ENCODE measurements around the gene LRIG1. TPM values are rescaled to one million over a fixed set of nuclear protein-coding genes. Genes with fewer than 3 reads are reported as not detected.

Gene LRIG1
- total RNA-seq, 4 donors from 2014 or later = 95.3 to 136 (median 131) TPM

- Histone ChIP-seq H3K27ac (replicated peaks in 1 of 4) (no peak overlapping the region), H3K4me1 (no peaks in the 10 kb centered on the region), H3K27me3 (no peaks in the 10 kb centered on the region), H3K9me3 (no peaks in the 10 kb centered on the region), H3K36me3 (no peaks in the 10 kb centered on the region), H3K4me3 (no peak overlapping the region)
- intact Hi-C loops (cut with DNase I) = no loop called here
- 94% methylated on average over 1 of the region's 1 CpG for WGBS
- no peak for TF ChIP-seq POLR2A (IDR thresholded peaks at IDR 0.05; ENCODE audit: low read depth)
- no peak for TF ChIP-seq POLR2AphosphoS5 (IDR thresholded peaks at IDR 0.05)
- no peak for TF ChIP-seq EP300 (IDR thresholded peaks at IDR 0.05)
- TF ChIP-seq CTCF (IDR thresholded peaks at IDR 0.05) = no peak
- DNase-seq (ENCODE audit: extremely low spot score) = no peak
Measured at GRCh38 chr3:66532160-66532587, 31.4 kb upstream of the LRIG1 start.

- intact Hi-C loops (cut with DNase I) = no loop called here
- 94% methylated on average over 1 of the region's 1 CpG for WGBS
- H3K36me3 ChIP-seq = no peaks in the 10 kb centered on the region
Measured at GRCh38 chr3:66531256-66531655, 30.4 kb upstream of the LRIG1 start.

GRCh38 chr3:66527246-66527645, 26.4 kb upstream of the LRIG1 start:
- no peaks in the 10 kb centered on the region for H3K4me1 ChIP-seq
- no peaks in the 10 kb centered on the region for H3K36me3 ChIP-seq
- no peaks in the 10 kb centered on the region for H3K27me3 ChIP-seq
- DNase-seq (ENCODE audit: extremely low spot score) = no peak
- H3K27ac ChIP-seq (replicated peaks in 1 of 4) = no peak overlapping the region
- intact Hi-C loops (cut with DNase I) = no loop called here
- H3K9me3 ChIP-seq = no peaks in the 10 kb centered on the region
- TF ChIP-seq CTCF (IDR thresholded peaks at IDR 0.05) (no peak), POLR2AphosphoS5 (IDR thresholded peaks at IDR 0.05) (no peak), EP300 (IDR thresholded peaks at IDR 0.05) (no peak), POLR2A (IDR thresholded peaks at IDR 0.05; ENCODE audit: low read depth) (no peak)
- 75% methylated on average over 4 of the region's 4 CpGs for WGBS
- no peak overlapping the region for H3K4me3 ChIP-seq

More at GRCh38 chr3:66531256-66531655, 30.4 kb upstream of the LRIG1 start:
- no peak for DNase-seq (ENCODE audit: extremely low spot score)
- Histone ChIP-seq H3K4me1 (no peaks in the 10 kb centered on the region), H3K4me3 (no peak overlapping the region), H3K9me3 (no peaks in the 10 kb centered on the region), H3K27me3 (no peaks in the 10 kb centered on the region), H3K27ac (replicated peaks in 1 of 4) (no peak overlapping the region)
- TF ChIP-seq EP300 (IDR thresholded peaks at IDR 0.05) (no peak), POLR2AphosphoS5 (IDR thresholded peaks at IDR 0.05) (no peak), POLR2A (IDR thresholded peaks at IDR 0.05; ENCODE audit: low read depth) (no peak), CTCF (IDR thresholded peaks at IDR 0.05) (no peak)

GRCh38 chr3:66525771-66526170, 24.9 kb upstream of the LRIG1 start:
- 94% methylated on average over 3 of the region's 3 CpGs for WGBS
- intact Hi-C loops (cut with DNase I) = no loop called here
- no peaks in the 10 kb centered on the region for H3K36me3 ChIP-seq
- H3K4me1 ChIP-seq = no peaks in the 10 kb centered on the region
- no peaks in the 10 kb centered on the region for H3K27me3 ChIP-seq
- H3K27ac ChIP-seq (replicated peaks in 1 of 4) = no peak overlapping the region
- H3K4me3 ChIP-seq = no peak overlapping the region
- no peak for DNase-seq (ENCODE audit: extremely low spot score)
- no peaks in the 10 kb centered on the region for H3K9me3 ChIP-seq
- TF ChIP-seq POLR2AphosphoS5 (IDR thresholded peaks at IDR 0.05) (no peak), CTCF (IDR thresholded peaks at IDR 0.05) (no peak)

GRCh38 chr3:66520724-66521123, 19.9 kb upstream of the LRIG1 start:
- Histone ChIP-seq H3K4me1 (peaks cover 0 to 10% (median 0%) of the 10 kb centered on the region in 4 donors), H3K4me3 (no peak overlapping the region), H3K27ac (replicated peaks in 1 of 4) (no peak overlapping the region), H3K36me3 (no peaks in the 10 kb centered on the region), H3K9me3 (no peaks in the 10 kb centered on the region), H3K27me3 (no peaks in the 10 kb centered on the region)
- intact Hi-C loops (cut with DNase I) = no loop called here
- TF ChIP-seq CTCF (IDR thresholded peaks at IDR 0.05) (no peak), POLR2A (IDR thresholded peaks at IDR 0.05; ENCODE audit: low read depth) (no peak), EP300 (IDR thresholded peaks at IDR 0.05) (no peak), POLR2AphosphoS5 (IDR thresholded peaks at IDR 0.05) (no peak)
- WGBS = 95% methylated on average over 2 of the region's 2 CpGs
- DNase-seq (ENCODE audit: extremely low spot score) = no peak
